K562 (cell line): ENCODE data around the gene TMC8. TPM values are rescaled to one million over a fixed set of nuclear protein-coding genes. Genes with fewer than 3 reads are reported as not detected.
A peak's percentile ranks its signal among the peaks of the same experiment; 100 is the strongest.

ENCODE experiments used
- ATAC-seq: fragments of 200-7000 bp; cut with Tn5 transposase; 3 replicates; pipeline ENCODE4 v1.9.1; 2020; ENCODE audit warnings: moderate library complexity
- BruUV-seq: library from RNA; stranded (reverse); fragments of 400-500 nt; replicated peaks from 2 replicates; lab custom pipeline; 2021; lab: Mats Ljungman, UMichigan
- CTCF ChIA-PET: fragments of 300-600 bp; formaldehyde crosslinking; extraction: SDS; loops from one replicate; lab custom pipeline; 2021; ENCODE audit warnings: low intra/inter-chr PET ratio; lab: Yijun Ruan, JAX
- POLR2A ChIA-PET: fragments of 300-600, 350-650 bp; sonication (Branson Sonifier 250); formaldehyde crosslinking; extraction: SDS; loops from one replicate; lab custom pipeline; 2021; ENCODE audit warnings: antibody characterized with exemption, inconsistent platforms; lab: Yijun Ruan, JAX
- DNase-seq, 4 experiments: peaks; one replicate each; pipeline versions ENCODE4 v3.0.0 to v3.0.0-alpha.2; 2011 to 2018; ENCODE audit warnings: low spot score in 3 of 4, mixed read lengths in 3 of 4; ENCODE audit errors: extremely low read depth in 1 of 4
- FAIRE-seq: peaks from 2 replicates; lab custom pipeline; 2011; peaks lifted over from hg19 to GRCh38; lab: Jason Lieb, UNC
- H2AFZ ChIP-seq: 2 replicates; pipeline ENCODE4 v1.6.0; 2011; ENCODE audit warnings: low read depth, low read length, control low read depth, inconsistent platforms
- H3K27ac ChIP-seq: fragments of 200-600 bp; 3 replicates; pipeline ENCODE4 v1.8.0; 2011; ENCODE audit warnings: low read depth, mild to moderate bottlenecking, control low read depth, inconsistent platforms, low read length, moderate library complexity, mixed read lengths; ENCODE audit errors: extremely low read depth
- H3K27me3 ChIP-seq, 2 experiments: fragments of 300-600 bp in 1 of 2; 2 replicates in 1 of 2; 3 replicates in 1 of 2; pipeline versions ENCODE4 v1.6.0 to v1.8.0; 2011; ENCODE audit warnings: inconsistent platforms in 2 of 2, low read length in 2 of 2, mild to moderate bottlenecking in 1 of 2, mixed read lengths in 1 of 2, moderate library complexity in 1 of 2; ENCODE audit not compliant: control insufficient read depth in 2 of 2, insufficient read depth in 2 of 2
- H3K36me3 ChIP-seq: fragments of 300-600 bp; 3 replicates; pipeline ENCODE4 v1.8.0; 2011; ENCODE audit warnings: mild to moderate bottlenecking, low read length, inconsistent platforms; ENCODE audit not compliant: control insufficient read depth, insufficient read depth
- H3K4me1 ChIP-seq, 2 experiments: fragments of 200-600 bp in 1 of 2; replicated peaks in 1 of 2; 2 replicates in 1 of 2; 3 replicates in 1 of 2; pipeline versions ENCODE4 v1.5.1 to v1.8.0; 2011; ENCODE audit warnings: inconsistent platforms in 2 of 2, low read length in 2 of 2, mild to moderate bottlenecking in 1 of 2, mixed read lengths in 1 of 2, moderate library complexity in 1 of 2; ENCODE audit not compliant: control insufficient read depth in 2 of 2, insufficient read depth in 2 of 2
- H3K4me2 ChIP-seq: 2 replicates; pipeline ENCODE4 v1.6.1; 2011; ENCODE audit warnings: low read length, control low read depth, inconsistent platforms, mixed read lengths; ENCODE audit not compliant: insufficient read depth
- H3K4me3 ChIP-seq: fragments of 200-600 bp; sonication (generic), shearing (Covaris generic); 2 replicates; pipeline ENCODE4 v1.5.1; 2016; ENCODE audit warnings: control low read depth, inconsistent platforms
- H3K79me2 ChIP-seq: fragments of 200-600 bp; 3 replicates; pipeline ENCODE4 v1.8.0; 2011; ENCODE audit warnings: low read length, inconsistent platforms; ENCODE audit not compliant: control insufficient read depth, insufficient read depth
- H3K9ac ChIP-seq, 2 experiments: 2 replicates each; pipeline versions ENCODE4 v1.6.0 to v1.6.1; 2011; ENCODE audit warnings: low read depth in 2 of 2, low read length in 2 of 2, control low read depth in 1 of 2, inconsistent platforms in 1 of 2, mild to moderate bottlenecking in 1 of 2, mixed read lengths in 1 of 2; ENCODE audit not compliant: insufficient read depth in 1 of 2
- H3K9me1 ChIP-seq: one replicate; pipeline ENCODE4 v1.6.0; 2011; ENCODE audit warnings: inconsistent platforms, mild to moderate bottlenecking, low read length, moderate library complexity; ENCODE audit not compliant: control insufficient read depth, insufficient read depth
- H3K9me3 ChIP-seq: replicated peaks from 2 replicates; pipeline ENCODE4 v1.5.1; 2011; ENCODE audit warnings: low read depth, low read length, inconsistent platforms; ENCODE audit not compliant: control insufficient read depth, insufficient read depth
- H4K20me1 ChIP-seq: replicated peaks from 2 replicates; pipeline ENCODE4 v1.6.1; 2011; ENCODE audit warnings: low read length, inconsistent platforms, mixed read lengths; ENCODE audit not compliant: control insufficient read depth, insufficient read depth
- BCLAF1 ChIP-seq, 2 experiments: fragments of 450-650 bp in 1 of 2; IDR thresholded peaks; 2 replicates each; pipeline ENCODE4 v1.6.1; 2011 to 2017; ENCODE audit warnings: low read depth in 2 of 2, antibody characterized with exemption in 1 of 2, borderline replicate concordance in 1 of 2, low read length in 1 of 2, mild to moderate bottlenecking in 1 of 2, mixed read lengths in 1 of 2; ENCODE audit not compliant: control insufficient read depth in 1 of 2
- KDM4B ChIP-seq, 2 experiments: fragments of 450-650 bp in 1 of 2; sonication (generic) in 1 of 2; IDR thresholded peaks; 2 replicates each; pipeline ENCODE4 v1.6.1; 2016 to 2017; ENCODE audit warnings: borderline replicate concordance in 2 of 2, antibody characterized with exemption in 1 of 2, low read depth in 1 of 2, mild to moderate bottlenecking in 1 of 2
- OTX1 ChIP-seq: fragments of 450-650 bp; formaldehyde crosslinking; IDR thresholded peaks from 2 replicates; pipeline ENCODE4 v1.4.0; 2022; ENCODE audit warnings: mild to moderate bottlenecking
- TBL1XR1 ChIP-seq, 2 experiments: IDR thresholded peaks; 2 replicates each; pipeline ENCODE4 v1.6.1; 2012; ENCODE audit warnings: improper control_type of control experiment in 2 of 2, low read length in 2 of 2, mild to moderate bottlenecking in 1 of 2
- TCF3 ChIP-seq: sonication (generic); formaldehyde crosslinking; IDR thresholded peaks from 2 replicates; pipeline ENCODE4 v1.4.0; 2020; ENCODE audit warnings: mild to moderate bottlenecking, missing genetic modification reagents
- ZNF655 ChIP-seq: fragments of 250-450 bp; sonication (Bioruptor Pico); IDR thresholded peaks from 2 replicates; pipeline ENCODE4 v1.5.0; 2021
- ZNF695 ChIP-seq: fragments of 450-650 bp; formaldehyde crosslinking; IDR thresholded peaks from 2 replicates; pipeline ENCODE4 v1.4.0; 2020; ENCODE audit warnings: mild to moderate bottlenecking, moderate library complexity
- WGBS: fragments of 100-300 bp; shearing (Covaris generic); methylation state at CpG from one replicate; pipeline ENCODE4 v1.1.6; 2016; ENCODE audit warnings: low coverage, mixed read lengths; ENCODE audit not compliant: insufficient coverage; ENCODE audit errors: missing lambda C conversion rate; 5-methylcytosine and 5-hydroxymethylcytosine counted together
- in situ Hi-C: fragments of 300-500 bp; cut with MboI; formaldehyde crosslinking; loops from 4 replicates; pipeline ENCODE4 v1.15.0; 2018; ENCODE audit warnings: inconsistent platforms, mixed read lengths
- intact Hi-C: fragments of 100-400 bp; cut with micrococcal nuclease; formaldehyde crosslinking; loops from 2 replicates; pipeline ENCODE4 v1.14.2; 2022
- polyA plus RNA-seq, 8 experiments: library from polyadenylated mRNA; depleted of rRNA in 4 of 8; stranded (reverse) in 5 of 8; unstranded in 3 of 8; fragments of >200 nt; fragmentation: Nextera tagmentation in 2 of 8; fragmentation: Illumina TruSeq in 1 of 8; extraction: Ambion mirVana in 2 of 8; extraction: Trizol in 1 of 8; gene quantifications; 2 replicates each; pipeline versions ENCODE4 v1.2.1 to v1.2.3, GENCODE V29; 2011 to 2014; ENCODE audit warnings: inconsistent platforms in 1 of 8, missing spikeins in 1 of 8
- total RNA-seq, 7 experiments: library from RNA; depleted of rRNA in 6 of 7; stranded (reverse); fragments of >200 nt in 6 of 7; fragmentation: Illumina TruSeq in 2 of 7; extraction: Trizol in 2 of 7; gene quantifications; 2 replicates each; pipeline versions ENCODE4 v1.2.1 to v1.2.3, GENCODE V29; 2011 to 2021; ENCODE audit warnings: low replicate concordance in 1 of 7
- TF ChIP-seq, protein P1 (sequence below), 2 experiments: IDR thresholded peaks; 2 replicates each; pipeline ENCODE4 v1.6.1; 2012; ENCODE audit warnings: improper control_type of control experiment in 2 of 2, low read depth in 2 of 2, low read length in 2 of 2, borderline replicate concordance in 1 of 2

Gene TMC8
- total and polyA plus RNA-seq, 9 of the 15 experiments (the other 6 are each of a cell fraction or from before 2014, with no cell fraction given): 0.13 to 10.9 (median 2.8) TPM

GRCh38 chr17:78127239-78127887 lies 3.2 kb upstream of the TMC8 start:
- DNase-seq (peak; percentile 46 to 86 (median 64)), ATAC-seq (peak; percentile 63), FAIRE-seq (peak; percentile 92)
- no peak overlapping the region for H2AFZ ChIP-seq
- in situ Hi-C loops (no loop called here), intact Hi-C loops (loop anchor here (5.0 kb wide), 1 partner anchor 40 kb away; the partner anchor contains the start of gene SYNGR2)
- H3K27me3 ChIP-seq: no peaks in the 10 kb centered on the region
- peak overlapping the region; percentile 81 for H3K4me2 ChIP-seq
- CTCF ChIA-PET: no interaction called here
- peak overlapping the region; percentile 98 for H3K4me3 ChIP-seq
- TSS peak; percentile 78 for BruUV-seq
- peak overlapping the region; percentile 81 for H3K27ac ChIP-seq
- H4K20me1 ChIP-seq: no peaks in the 10 kb centered on the region; the same call in 1 of the 2 replicates
- peaks cover 48% of the 10 kb centered on the region for H3K36me3 ChIP-seq
- peaks cover 29 to 85% of the 10 kb centered on the region in 2 experiments for H3K4me1 ChIP-seq
- no peaks in the 10 kb centered on the region for H3K9me1 ChIP-seq
- 0% methylated on average over 23 of the region's 25 CpGs for WGBS
- no peaks in the 10 kb centered on the region for H3K9me3 ChIP-seq
- POLR2A ChIA-PET: interaction anchor here (0.7 to 2.2 kb wide), 12 partner anchors 8 to 96 kb away, joined by 3 to 14 read pairs (median 4); partner anchors contain the start of genes AFMID and TK1
- H3K79me2 ChIP-seq: peaks cover 81% of the 10 kb centered on the region
- H3K9ac ChIP-seq: peak overlapping the region; percentile 82 to 95
- peak in 1 of 2 experiments; percentile 63; a peak in 1 of 4 replicates for TF ChIP-seq KDM4B (IDR thresholded peaks at IDR 0.05; ENCODE audit: borderline replicate concordance in 2 of 2, low read depth in 1 of 2)
- peak in 1 of 2 experiments; percentile 59; a peak in 2 of 4 replicates for TF ChIP-seq TBL1XR1 (IDR thresholded peaks at IDR 0.05; ENCODE audit: low read length in 2 of 2)
- no peak for TF ChIP-seq ZNF655
- no peak for TF ChIP-seq OTX1
- TF ChIP-seq BCLAF1 (IDR thresholded peaks at IDR 0.05; ENCODE audit: borderline replicate concordance in 1 of 2, control insufficient read depth in 1 of 2, low read depth in 2 of 2, low read length in 1 of 2): no peak
- TF ChIP-seq, protein P1, sequence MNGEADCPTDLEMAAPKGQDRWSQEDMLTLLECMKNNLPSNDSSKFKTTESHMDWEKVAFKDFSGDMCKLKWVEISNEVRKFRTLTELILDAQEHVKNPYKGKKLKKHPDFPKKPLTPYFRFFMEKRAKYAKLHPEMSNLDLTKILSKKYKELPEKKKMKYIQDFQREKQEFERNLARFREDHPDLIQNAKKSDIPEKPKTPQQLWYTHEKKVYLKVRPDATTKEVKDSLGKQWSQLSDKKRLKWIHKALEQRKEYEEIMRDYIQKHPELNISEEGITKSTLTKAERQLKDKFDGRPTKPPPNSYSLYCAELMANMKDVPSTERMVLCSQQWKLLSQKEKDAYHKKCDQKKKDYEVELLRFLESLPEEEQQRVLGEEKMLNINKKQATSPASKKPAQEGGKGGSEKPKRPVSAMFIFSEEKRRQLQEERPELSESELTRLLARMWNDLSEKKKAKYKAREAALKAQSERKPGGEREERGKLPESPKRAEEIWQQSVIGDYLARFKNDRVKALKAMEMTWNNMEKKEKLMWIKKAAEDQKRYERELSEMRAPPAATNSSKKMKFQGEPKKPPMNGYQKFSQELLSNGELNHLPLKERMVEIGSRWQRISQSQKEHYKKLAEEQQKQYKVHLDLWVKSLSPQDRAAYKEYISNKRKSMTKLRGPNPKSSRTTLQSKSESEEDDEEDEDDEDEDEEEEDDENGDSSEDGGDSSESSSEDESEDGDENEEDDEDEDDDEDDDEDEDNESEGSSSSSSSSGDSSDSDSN (IDR thresholded peaks at IDR 0.05; ENCODE audit: borderline replicate concordance in 1 of 2, low read depth in 2 of 2, low read length in 2 of 2): peak in 1 of 2 experiments; percentile 56; a peak in 1 of 4 replicates
- no peak for TF ChIP-seq TCF3 (CRISPR knock-in tag)
- TF ChIP-seq ZNF695: no peak
